GM18868 (cell line): ENCODE data around the gene PRR14.

ENCODE experiments used
- ATAC-seq: cut with Tn5 transposase; IDR thresholded peaks from one replicate; pipeline ENCODE4 v1.9.1; 2021; ENCODE audit warnings: mild to moderate bottlenecking, moderate library complexity; ENCODE audit not compliant: unreplicated experiment

Gene PRR14

DNA sequence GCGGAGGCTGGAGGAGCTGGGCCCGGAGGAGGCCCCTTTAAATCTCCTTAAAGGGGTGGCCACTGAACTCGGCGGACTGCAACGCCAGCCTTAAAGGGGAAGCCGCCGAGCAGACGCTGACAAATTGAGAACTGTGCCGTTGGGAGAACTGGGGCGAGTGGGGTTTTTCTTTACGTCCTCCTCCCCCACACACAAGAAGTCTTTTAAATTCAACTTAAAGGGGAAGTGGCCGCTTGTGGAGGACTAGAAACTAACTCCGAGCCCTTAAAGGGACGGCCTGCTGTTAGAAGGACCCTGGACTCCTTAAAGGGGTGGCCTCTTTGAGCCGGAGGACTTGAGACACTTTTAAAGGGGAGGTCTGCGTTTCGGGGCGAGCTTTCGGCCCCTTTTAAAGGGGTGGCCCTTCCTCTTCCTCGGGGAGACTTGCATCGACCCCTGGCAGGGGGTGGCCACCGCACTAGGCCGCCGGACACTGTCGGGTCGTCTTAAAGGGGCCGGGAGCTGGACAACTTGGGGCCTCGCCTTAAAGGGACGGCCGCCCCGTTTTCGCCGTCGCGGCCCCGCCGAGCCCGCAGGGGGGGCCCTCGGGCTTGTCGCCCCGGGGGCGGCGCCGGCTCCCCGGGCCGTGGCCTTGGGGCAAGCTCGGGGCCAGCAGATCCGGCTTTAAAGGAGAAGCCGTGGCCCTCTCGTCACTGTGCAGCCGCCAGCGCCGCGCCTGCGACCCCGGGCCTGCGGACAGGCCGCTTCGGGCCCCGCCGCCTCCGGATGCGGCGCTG is 8.2 kb downstream of the PRR14 start:
- ATAC-seq: peak; percentile 49

DNA sequence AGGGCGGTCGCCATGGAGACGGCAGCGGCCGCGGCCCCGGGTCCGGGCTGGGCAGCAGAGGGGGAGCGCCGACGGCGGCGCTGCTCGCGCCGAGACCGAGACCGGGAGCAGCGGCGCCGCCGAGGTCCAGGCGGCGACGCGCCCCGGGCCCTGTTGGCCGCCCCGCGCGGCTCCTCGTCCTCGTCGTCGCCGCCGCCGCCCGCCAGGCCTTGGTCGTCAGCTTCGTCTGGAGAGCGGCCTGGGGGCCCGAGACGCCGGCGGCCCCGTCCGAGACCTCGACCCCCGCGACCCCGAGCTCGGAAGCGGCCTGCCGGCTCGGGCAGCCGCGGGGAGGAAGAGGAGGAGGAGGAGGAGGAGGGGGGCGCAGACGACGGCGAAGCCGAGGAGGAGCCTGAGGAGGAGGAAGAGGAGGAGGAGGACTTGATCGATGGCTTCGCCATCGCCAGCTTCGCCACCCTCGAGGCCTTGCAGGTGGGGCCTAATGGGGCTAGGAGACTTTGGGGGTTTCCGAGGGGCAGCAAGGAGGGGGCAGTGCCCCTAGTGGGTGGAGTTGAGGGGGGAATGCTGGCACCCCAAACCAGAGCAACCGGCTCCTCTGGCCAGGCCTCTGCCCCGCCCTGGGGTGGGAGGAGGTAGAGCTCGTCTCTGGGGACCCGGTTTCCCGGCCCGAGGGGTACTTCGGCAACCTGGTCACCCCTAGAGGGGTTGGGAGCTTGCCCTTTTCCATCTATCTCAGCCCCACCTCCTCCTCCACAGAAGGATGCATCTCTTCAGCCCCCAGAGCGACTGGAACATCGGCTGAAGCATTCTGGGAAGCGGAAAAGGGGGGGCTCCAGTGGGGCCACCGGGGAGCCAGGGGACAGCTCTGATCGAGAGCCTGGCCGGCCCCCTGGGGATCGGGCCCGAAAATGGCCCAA is 9.0 kb downstream of the PRR14 start:
- no peak for ATAC-seq

DNA sequence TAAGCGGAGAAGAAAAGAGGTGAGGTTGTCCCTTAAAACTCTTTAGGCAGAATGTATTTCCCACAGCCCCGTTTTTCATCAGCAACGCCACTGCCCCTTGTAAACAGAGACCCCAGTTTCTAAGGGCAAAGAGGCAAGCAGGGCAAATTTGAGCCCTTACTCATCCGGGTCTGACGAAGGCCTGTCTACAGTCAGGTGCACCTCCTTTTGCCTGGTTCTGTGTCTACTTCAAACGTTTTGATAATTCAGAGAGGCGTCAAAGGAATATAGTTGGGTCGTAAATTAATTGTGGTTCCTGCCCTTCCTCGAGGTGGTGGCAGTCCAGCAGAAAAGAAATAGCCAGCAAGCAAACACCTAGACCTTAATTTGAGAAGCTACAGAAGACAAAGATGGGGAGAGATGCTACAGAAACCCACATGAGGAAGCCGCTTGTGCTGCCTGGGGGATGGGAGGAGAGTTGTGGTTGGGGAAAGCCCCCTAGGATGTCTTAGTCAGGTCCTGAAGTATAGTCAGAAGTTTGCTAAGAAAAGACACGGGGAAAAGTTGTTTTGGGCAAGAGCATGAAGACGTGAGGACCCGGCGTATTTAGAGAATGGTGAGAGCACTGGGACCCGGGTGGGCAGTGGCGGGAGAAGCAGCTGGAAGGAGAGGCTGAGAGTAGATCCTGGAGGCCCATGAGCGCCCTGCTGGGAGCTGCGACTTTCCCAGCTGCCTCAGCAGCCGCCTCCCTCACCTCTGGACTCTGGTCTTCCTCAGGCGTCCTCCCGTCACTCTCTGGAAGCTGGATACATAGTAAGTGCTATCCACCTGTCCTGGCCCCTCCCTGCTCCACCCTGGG is 9.9 kb downstream of the PRR14 start:
- ATAC-seq: no peak

DNA sequence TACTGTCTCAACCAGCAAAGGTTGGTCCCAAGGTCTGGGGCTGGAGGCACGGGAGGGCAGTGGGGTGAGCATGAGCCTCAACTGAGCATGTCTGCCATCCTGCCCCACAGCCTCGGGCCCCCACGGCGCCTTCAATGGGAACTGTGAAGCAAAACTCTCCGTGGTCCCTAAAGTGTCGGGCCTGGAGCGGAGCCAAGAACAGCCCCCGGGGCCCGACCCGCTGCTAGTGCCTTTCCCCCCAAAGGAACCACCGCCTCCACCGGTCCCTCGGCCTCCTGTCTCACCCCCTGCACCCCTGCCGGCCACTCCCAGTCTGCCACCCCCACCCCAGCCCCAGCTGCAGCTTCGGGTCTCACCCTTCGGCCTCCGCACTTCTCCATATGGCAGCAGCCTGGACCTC is 11.7 kb downstream of the PRR14 start:
- no peak for ATAC-seq

DNA sequence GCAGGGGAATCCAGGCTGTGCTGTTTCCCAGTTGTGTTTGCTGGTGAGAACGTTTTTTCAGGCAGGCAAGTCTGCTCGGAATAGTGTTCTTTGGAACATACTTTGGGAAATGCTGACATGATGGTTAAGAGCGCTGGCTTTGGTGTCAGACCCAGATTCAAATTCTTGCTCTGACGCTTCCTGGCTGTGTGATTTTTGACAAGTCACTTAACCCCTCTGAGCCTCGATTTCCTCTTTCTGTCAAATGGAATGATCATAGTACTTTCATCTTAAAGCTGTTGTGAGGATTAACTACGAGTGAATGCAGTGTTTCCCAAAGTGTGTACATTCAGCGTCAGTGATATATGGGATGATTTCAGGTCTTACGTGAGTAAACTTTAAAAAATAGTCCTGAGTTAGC is 12.3 kb downstream of the PRR14 start:
- ATAC-seq: no peak

DNA sequence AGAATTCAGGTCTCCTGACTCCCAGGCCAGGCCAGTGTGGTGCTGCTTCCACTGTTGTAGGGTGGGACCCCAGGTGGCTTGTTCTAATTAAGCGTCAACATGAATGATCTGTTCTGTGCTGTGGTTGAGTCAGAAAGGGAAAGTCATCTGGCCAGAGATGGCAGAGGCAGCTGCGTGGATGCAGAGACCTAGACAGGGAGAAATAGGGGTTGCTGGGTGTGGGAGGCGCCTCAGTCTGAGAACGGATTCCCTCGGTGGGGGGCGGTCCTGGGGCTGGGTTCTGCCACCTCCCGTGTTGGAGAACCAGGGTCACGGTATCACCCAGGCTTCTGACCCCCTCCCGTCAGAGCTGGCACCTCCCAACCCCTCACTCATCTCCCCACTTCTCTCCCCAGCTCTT is 13.1 kb downstream of the PRR14 start:
- no peak for ATAC-seq

DNA sequence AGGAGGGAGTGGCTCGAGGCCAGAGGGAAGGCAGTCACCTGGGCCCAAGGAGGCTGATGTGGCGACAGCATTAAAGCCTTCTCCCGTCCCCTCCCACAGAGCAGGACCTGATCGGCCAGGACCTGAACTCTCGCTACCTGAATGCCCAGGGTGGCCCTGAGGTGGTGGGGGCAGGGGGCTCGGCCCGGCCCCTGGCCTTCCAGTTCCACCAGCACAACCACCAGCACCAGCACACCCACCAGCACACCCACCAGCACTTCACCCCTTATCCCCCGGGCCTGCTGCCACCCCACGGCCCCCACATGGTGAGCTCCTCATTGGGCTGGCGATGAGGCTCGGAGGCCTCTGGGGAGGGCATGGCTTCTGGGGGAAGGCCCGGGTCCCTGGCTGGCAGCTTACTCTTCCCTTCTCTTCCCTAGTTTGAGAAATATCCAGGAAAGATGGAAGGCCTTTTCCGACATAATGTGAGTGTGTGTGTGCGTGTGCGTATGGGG is 13.9 kb downstream of the PRR14 start:
- ATAC-seq: no peak

DNA sequence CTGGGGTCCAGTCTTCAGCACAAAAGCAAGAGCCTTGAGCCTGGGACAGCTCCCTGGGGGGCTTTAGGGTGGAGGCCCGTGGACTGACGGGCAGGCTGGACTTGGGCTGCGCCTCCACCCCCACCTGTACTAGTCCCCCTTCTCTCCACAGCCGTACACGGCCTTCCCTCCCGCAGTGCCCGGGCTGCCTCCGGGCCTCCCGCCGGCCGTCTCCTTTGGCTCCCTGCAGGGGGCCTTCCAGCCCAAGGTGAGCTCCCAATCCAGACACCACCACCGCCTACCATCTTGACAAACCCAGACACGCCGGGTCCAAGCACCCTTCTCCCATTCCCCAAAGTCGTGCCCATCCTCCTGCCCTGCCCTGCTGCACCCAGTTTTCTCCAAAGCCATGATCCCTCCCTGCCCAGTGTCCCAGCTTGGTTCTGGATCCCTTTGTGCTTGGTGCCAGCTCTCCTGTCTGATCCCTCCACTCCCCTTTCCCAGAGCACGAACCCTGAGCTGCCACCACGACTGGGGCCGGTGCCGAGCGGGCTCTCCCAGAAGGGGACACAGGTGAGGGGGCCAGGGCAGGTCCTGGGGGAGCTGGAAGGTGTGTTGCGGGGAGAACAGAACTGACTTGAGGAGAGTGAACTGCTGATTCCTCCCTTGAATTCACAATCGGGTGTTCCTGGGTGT is 14.5 kb downstream of the PRR14 start:
- ATAC-seq: no peak

DNA sequence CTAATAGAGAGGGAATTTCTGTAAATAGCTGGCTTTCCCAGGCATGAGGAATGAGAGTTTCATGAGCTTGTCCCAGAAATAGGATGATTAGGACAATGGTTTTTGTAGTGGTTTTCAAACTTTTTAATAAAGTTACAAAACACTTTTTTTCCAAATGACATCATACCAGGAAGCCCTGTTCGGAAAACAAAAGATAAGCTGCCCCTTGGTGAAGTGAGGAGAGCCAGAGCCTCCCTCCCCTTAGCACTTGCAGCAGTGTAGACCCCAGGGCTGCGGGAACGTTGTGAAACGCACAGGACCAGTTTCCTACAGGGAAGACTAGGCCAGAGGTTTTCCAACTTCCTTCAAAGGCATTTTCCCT is 15.1 kb downstream of the PRR14 start:
- ATAC-seq: no peak

DNA sequence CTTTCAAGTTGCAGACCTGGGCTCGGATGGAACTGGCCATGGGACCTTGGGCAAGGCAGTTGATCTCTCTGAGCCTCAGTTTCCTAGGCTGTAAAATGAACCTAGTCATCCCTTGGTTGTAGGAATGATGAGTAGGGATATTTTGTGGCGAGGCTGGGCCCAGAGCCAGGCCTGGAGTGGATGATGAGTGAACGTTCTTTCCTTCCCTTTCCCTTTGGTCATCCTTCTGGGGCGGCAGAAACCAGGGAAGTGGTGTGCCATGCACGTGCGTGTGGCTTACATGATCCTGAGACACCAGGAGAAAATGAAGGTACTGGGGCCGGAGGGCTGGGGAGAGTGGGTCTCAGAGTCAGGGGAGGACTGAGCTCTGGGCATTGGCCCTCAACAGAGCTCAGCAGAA is 15.9 kb downstream of the PRR14 start:
- ATAC-seq: no peak

DNA sequence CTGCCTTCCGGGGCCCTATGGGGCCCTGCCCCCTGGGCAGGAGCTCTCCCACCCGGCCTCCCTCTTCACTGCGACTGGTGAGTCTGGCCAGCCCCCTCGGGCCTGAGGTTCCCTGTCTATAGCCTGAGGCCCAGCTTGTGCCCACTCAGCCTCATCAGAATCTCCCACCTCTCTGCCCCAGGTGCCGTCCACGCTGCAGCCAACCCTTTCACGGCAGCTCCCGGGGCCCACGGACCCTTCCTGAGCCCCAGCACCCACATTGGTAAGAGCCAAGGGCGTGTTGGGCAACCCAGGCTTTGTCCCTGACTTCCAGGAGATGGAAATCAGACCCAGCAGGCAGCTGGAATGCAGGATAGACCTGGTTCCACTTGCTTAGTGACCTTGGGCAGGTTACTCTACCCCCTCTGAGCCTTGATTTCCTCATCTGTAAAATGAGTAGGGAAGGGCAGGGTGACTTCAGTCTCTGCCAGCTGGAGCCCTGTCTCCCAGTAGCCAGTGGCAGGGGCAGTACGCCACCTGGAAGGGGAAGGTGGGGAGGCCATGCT is 16.7 kb downstream of the PRR14 start:
- no peak for ATAC-seq

DNA sequence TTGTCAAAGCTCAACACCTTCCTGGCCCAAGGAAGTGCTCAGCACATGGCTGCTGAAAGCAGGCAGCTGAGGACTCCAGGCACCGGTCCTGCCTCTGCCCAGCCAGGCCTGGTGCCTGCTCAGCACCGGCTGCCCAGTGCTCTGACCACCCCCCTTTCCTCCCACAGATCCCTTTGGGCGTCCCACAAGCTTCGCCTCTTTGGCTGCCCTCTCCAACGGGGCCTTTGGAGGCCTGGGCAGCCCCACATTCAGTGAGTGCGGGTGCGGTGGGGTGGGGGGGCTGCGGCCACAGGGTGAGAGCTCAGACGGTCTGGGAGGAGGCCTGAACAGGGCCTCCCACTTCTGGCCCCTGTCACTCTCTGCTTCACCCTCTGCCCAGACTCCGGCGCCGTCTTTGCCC is 17.6 kb downstream of the PRR14 start:
- ATAC-seq: no peak

DNA sequence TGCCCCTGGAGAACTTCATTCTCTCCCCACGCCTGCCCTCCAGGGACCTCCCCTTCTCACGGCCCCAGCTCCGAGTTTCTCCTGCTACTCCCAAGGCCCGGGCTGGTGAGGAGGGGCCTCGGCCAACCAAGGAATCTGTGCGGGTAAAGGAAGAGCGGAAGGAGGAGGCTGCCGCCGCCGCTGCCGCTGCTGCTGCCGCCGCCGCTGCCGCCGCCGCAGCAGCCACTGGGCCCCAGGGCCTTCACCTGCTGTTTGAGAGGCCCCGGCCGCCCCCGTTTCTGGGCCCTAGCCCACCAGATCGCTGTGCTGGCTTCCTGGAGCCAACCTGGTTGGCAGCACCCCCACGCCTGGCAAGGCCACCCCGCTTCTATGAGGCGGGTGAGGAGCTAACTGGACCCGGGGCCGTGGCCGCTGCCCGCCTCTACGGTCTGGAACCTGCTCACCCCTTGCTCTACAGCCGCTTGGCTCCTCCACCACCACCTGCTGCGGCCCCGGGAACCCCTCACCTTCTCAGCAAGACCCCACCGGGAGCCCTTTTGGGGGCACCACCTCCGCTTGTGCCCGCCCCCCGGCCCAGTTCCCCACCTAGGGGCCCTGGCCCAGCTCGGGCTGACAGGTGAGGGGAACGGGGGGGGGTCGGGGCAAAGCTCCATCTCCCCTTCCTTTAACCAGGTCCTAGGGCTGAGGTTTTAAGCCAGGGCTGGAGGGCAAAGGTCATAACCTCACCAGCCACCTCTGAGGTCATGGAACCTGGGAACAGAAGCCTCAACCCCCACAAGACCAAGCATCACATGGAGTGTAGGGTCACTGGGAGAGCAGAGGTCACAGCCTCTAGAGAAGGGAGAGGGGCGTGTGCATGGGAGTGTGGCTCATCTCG is 18.5 kb downstream of the PRR14 start:
- no peak for ATAC-seq

DNA sequence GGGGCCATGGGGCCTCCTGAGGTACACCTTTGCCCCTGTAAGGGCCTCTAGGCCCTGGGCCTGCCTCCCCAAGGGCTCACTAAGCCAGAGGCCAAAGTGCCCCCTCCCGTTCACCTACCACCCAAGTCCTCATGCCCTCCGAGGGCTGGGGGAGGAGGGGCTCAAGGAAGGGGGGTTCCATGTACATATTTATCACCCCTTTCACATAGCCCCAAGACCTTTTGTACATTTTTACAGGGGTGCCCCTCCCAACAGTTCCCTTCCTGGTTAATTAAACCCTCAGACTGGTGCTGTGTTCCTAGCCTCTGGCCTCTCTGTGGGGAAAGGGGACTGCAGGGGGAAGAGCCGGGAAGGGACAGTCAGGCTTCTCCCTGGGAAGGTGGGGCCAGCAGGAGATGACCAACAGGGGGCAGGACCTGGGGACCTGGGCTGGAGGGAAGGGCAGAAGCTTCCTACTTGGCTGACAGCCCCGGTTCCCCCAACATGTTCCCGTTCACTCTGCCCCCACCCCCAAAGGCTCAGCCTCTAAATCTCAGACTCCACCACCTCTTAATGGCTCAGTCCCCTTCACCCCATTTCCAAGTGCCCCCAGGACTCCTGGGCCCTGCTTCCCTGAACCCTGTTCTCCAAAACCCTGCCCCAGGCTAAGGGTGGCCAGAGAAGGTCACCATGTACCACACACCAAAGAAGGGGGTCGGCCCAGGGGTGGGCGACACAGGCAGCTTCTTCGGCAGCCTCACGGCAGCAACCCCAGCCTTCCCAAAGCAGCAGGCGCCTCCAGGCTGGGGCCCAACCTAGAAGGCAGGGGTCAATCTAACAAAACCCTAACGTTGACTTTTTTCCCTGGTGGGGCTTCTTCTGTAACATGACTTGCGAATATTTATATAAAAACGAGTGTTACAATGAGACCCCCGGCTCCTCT is 19.4 kb downstream of the PRR14 start:
- ATAC-seq: no peak

DNA sequence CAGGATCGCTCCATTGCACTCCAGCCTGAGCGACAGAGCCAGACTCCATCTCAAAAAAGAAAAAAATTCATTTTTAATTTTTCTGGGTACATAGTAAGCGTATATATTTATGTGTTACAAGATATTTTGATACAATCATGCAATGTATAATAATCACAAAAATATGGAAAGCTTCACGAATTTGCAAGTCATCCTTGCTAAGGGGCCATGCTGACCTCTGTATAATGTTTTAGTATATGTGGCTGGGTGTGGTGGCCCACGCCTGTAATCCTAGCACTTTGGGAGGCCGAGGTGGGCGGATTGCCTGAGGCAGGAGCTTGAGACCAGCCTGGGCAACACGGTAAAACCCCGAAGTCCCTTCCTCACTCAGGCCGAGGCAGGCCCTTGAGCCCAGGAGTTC is 24.4 kb downstream of the PRR14 start:
- ATAC-seq: no peak

DNA sequence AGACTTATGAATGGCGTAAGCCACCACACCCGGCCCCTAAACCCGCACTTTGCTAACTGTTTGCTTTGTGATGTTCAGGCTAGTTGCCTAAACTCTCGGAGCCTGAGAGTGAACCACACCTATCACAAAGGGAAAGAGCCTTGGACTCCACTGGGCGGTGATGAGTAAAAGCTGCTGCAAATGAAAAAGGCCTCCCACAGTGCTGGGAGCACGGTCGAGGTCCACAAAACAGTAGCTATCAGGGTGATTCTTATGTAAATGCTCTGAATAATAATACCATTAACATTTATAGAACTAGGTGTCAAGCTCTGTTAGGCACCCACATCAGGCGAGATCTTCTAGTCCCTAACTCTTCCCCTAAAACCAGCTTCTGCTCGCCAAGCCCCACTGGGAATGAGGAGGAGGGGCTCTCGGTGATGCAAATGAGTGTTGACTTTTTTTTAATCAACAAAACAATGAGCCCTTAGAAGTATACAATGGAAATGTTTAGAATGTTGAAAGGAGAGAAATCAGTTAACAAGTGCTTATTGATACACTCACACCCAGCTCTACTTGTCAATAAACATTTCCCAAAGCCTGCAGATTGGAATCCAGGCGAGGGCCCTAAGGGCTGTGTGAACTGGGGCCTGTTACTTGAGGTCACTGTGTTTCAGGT is 27.3 kb downstream of the PRR14 start:
- no peak for ATAC-seq

DNA sequence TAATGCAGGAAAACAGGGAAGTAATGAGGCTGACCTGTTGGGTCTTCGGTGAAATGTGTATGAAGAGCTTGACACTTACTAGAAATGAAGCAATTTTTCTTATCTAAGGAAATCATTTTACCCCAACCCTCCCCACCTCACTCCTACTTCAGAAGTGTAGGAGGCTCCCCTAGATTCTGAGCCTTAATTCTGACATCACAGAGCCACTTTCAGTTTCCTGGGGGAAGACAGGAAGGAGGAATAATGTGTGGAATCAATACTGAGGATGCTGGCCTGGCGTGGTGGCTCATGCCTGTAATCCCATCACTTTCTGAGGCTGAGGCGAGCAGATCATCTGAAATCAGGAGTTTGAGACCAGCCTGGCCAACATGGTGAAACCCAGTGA is 27.8 kb downstream of the PRR14 start:
- no peak for ATAC-seq

DNA sequence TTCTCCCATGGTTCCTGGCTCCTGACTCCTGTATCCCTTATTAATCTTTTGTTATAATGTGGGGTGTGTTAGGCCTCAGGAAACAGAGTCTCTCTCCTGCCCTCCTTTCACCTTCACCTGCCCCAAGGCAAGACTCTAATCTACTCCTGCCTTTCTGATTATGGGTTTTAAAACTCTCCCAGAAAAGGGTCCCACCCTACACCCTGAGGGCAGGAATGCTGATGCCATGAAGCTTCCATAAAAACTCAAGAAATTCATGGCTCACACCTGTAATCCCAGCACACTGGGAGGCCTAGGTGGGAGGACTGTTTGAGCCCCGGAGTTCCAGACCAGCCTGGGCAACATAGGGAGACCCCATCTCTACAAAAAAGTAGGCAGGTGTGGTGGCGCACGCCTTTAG is 29.6 kb downstream of the PRR14 start:
- ATAC-seq: no peak
